ENCODE data around the gene DEFB124. TPM values are rescaled to one million over a fixed set of nuclear protein-coding genes. Genes with fewer than 3 reads are reported as not detected.
"Not testable (repeated sequence)": the region's sequence is repeated elsewhere in the genome, so short reads cannot be mapped to it uniquely, and the experiment has no call there.

The DEFB124 gene
- polyA plus RNA-seq, 1 donor from 2014 or later: not detected

GRCh38 chr20:31505903-31506302 lies 31.0 kb upstream of the DEFB124 start:
- no peaks in the 10 kb centered on the region for H3K9me3 ChIP-seq (ENCODE audit: low read length)
- no peaks in the 10 kb centered on the region for H3K9me2 ChIP-seq (ENCODE audit: insufficient read depth, low read length)
- no peak overlapping the region for H3K27ac ChIP-seq (ENCODE audit: low read length)
- TF ChIP-seq MXI1 (conservative IDR thresholded peaks at IDR 0.05; ENCODE audit: poor library complexity, severe bottlenecking): no peak
- no peak for TF ChIP-seq POLR2AphosphoS5 (IDR thresholded peaks at IDR 0.05)
- TF ChIP-seq EZH2 (IDR thresholded peaks at IDR 0.05; ENCODE audit: borderline replicate concordance, insufficient read depth, low read length, poor library complexity, severe bottlenecking): no peak
- no peak for TF ChIP-seq SMC3 (conservative IDR thresholded peaks at IDR 0.05; ENCODE audit: poor library complexity)
- no peak for TF ChIP-seq REST (IDR thresholded peaks at IDR 0.05; ENCODE audit: borderline replicate concordance)
- TF ChIP-seq TAF1 (IDR thresholded peaks at IDR 0.05; ENCODE audit: low read depth): no peak
- no peak for TF ChIP-seq EP300 (conservative IDR thresholded peaks at IDR 0.05; ENCODE audit: poor library complexity, severe bottlenecking)
- no peak for TF ChIP-seq RAD21 (conservative IDR thresholded peaks at IDR 0.05)
- no peak for TF ChIP-seq CTCF (IDR thresholded peaks at IDR 0.05; ENCODE audit: poor library complexity, severe bottlenecking)
- H3K36me3 ChIP-seq (ENCODE audit: insufficient read depth, low read length): no peaks in the 10 kb centered on the region
- no peaks in the 10 kb centered on the region for H4K20me1 ChIP-seq (ENCODE audit: insufficient read depth)
- no peak overlapping the region for H3K9ac ChIP-seq (ENCODE audit: low read length)
- H3F3A ChIP-seq (ENCODE audit: insufficient read depth, low read length, poor library complexity, severe bottlenecking): no peaks in the 10 kb centered on the region
- no peaks in the 10 kb centered on the region for H3K79me2 ChIP-seq (replicated peaks; ENCODE audit: insufficient read depth, low read length)
- no peak overlapping the region for H3K4me3 ChIP-seq (ENCODE audit: low read length)
- no peak overlapping the region for H3K4me2 ChIP-seq (ENCODE audit: low read length)
- H3K27me3 ChIP-seq (ENCODE audit: insufficient read depth, low read depth, low read length): no peaks in the 10 kb centered on the region
- no peak overlapping the region for H2AFZ ChIP-seq (ENCODE audit: low read depth, low read length)

DNA sequence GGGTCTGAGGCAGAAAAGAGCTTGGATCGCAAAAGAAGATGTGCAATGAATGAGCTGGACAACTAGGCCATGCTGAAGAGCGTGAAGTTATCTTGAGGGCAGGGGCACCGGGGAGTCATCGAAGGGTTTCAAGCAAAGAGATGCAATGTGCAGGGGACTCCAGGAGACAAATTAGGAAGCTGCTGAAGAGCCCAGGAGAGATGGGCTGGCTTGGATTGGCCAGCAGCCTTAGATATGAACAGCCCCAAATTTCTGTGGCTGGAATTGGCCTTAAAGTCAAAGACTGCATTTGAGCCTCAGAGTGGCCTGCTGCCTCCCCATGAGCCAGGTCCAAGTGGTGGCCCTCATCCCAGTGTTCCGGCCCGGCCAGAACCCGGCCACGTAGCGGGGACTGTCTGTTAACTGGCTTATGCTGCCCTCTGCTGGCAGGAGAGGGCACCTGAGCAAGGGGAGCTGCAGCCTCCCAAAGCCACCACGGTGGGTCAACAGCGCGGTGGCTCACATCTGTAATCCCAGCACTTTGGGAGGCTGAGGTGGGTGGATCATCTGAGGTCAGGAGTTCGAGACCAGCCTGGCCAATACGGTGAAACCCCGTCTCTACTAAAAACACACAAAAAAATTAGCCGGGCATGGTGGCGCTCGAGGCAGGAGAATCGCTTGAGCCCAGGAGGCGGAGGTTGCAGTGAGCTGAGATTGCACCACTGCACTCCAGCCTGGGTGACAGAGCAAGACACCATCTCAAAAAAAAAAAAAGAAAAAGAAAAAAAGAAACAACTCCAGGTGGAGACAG lies 28.2 kb upstream of the DEFB124 start:
- TF ChIP-seq SMC3 (conservative IDR thresholded peaks at IDR 0.05; ENCODE audit: poor library complexity): peak; percentile 72
- TF ChIP-seq RAD21 (conservative IDR thresholded peaks at IDR 0.05): peak; percentile 72
- TF ChIP-seq CTCF (IDR thresholded peaks at IDR 0.05; ENCODE audit: poor library complexity, severe bottlenecking): peak; percentile 79
- not testable (repeated sequence) for H3K36me3 ChIP-seq (ENCODE audit: insufficient read depth, low read length); H3K27me3 ChIP-seq (ENCODE audit: insufficient read depth, low read depth, low read length); H2AFZ ChIP-seq (ENCODE audit: low read depth, low read length); H3K4me2 ChIP-seq (ENCODE audit: low read length); H3K79me2 ChIP-seq (replicated peaks; ENCODE audit: insufficient read depth, low read length); H3K9me3 ChIP-seq (ENCODE audit: low read length); H3K27ac ChIP-seq (ENCODE audit: low read length); H3F3A ChIP-seq (ENCODE audit: insufficient read depth, low read length, poor library complexity, severe bottlenecking); H3K4me3 ChIP-seq (ENCODE audit: low read length); H3K9ac ChIP-seq (ENCODE audit: low read length); H3K9me2 ChIP-seq (ENCODE audit: insufficient read depth, low read length); H4K20me1 ChIP-seq (ENCODE audit: insufficient read depth)

Data from neural cell (in vitro differentiated cells).